Fibroblast of lung (primary cell): ENCODE data around the gene SDK2. TPM values are rescaled to one million over a fixed set of nuclear protein-coding genes. Genes with fewer than 3 reads are reported as not detected.

Experiments used
- DNase-seq, 2 donors: peaks; one replicate each; pipeline versions ENCODE4 v3.0.0 to v3.0.0-alpha.2; 2010; ENCODE audit warnings: low read depth in 2 of 2
- H2AFZ ChIP-seq: 2 replicates; pipeline ENCODE4 v1.5.1; 2012; ENCODE audit warnings: low read length, control low read depth, inconsistent platforms
- H3K27ac ChIP-seq: 2 replicates; pipeline ENCODE4 v1.5.1; 2011; ENCODE audit warnings: low read length, control low read depth; ENCODE audit not compliant: insufficient read depth
- H3K27me3 ChIP-seq: 2 replicates; pipeline ENCODE4 v1.5.1; 2011; ENCODE audit warnings: mild to moderate bottlenecking, low read length; ENCODE audit not compliant: control insufficient read depth, insufficient read depth
- H3K36me3 ChIP-seq: 2 replicates; pipeline ENCODE4 v1.5.1; 2011; ENCODE audit warnings: low read length; ENCODE audit not compliant: control insufficient read depth, insufficient read depth
- H3K4me1 ChIP-seq: 2 replicates; pipeline ENCODE4 v1.5.1; 2011; ENCODE audit warnings: low read length; ENCODE audit not compliant: control insufficient read depth, insufficient read depth; ENCODE audit errors: extremely low read depth
- H3K4me2 ChIP-seq: 2 replicates; pipeline ENCODE4 v1.5.1; 2011; ENCODE audit warnings: low read length, control low read depth; ENCODE audit not compliant: insufficient read depth; ENCODE audit errors: extremely low read depth
- H3K4me3 ChIP-seq, 4 experiments: fragments of 200-600 bp in 1 of 4; sonication (generic) in 1 of 4; replicated peaks in 1 of 4; 2 replicates each; pipeline ENCODE4 v1.5.1; 2011 to 2016; ENCODE audit warnings: low read length in 4 of 4, low read depth in 3 of 4, mild to moderate bottlenecking in 3 of 4, control low read depth in 2 of 4, inconsistent platforms in 1 of 4, mixed read lengths in 1 of 4; ENCODE audit not compliant: insufficient read depth in 1 of 4; ENCODE audit errors: control extremely low read depth in 1 of 4
- H3K79me2 ChIP-seq: 2 replicates; pipeline ENCODE4 v1.5.1; 2012; ENCODE audit warnings: mild to moderate bottlenecking, low read length, inconsistent platforms; ENCODE audit not compliant: control insufficient read depth, insufficient read depth
- H3K9ac ChIP-seq: 2 replicates; pipeline ENCODE4 v1.5.1; 2011; ENCODE audit warnings: mild to moderate bottlenecking, low read length, control low read depth; ENCODE audit not compliant: insufficient read depth
- H3K9me3 ChIP-seq: 2 replicates; pipeline ENCODE4 v1.5.1; 2012; ENCODE audit warnings: low read depth, low read length; ENCODE audit not compliant: control insufficient read depth, insufficient read depth
- H4K20me1 ChIP-seq: 2 replicates; pipeline ENCODE4 v1.5.1; 2011; ENCODE audit warnings: low read length; ENCODE audit not compliant: control insufficient read depth, insufficient read depth; ENCODE audit errors: extremely low read depth
- CTCF ChIP-seq, 2 donors: IDR thresholded peaks in 1 of 2; conservative IDR thresholded peaks in 1 of 2; 1 replicate in 1 of 2; 2 replicates in 1 of 2; pipeline ENCODE4 v1.5.1; 2011 to 2012; ENCODE audit warnings: low read length in 2 of 2, control low read depth in 1 of 2, inconsistent platforms in 1 of 2, low read depth in 1 of 2, mild to moderate bottlenecking in 1 of 2
- EZH2 ChIP-seq: IDR thresholded peaks from 2 replicates; pipeline ENCODE4 v1.5.1; 2012; ENCODE audit warnings: low read length, control low read depth, mild to moderate bottlenecking; ENCODE audit errors: missing control alignments
- polyA plus RNA-seq, 2 donors: library from polyadenylated mRNA; depleted of rRNA in 1 of 2; stranded (reverse) in 1 of 2; unstranded in 1 of 2; fragments of >200 nt; gene quantifications; 2 replicates each; pipeline ENCODE4 v1.2.1, GENCODE V29; 2011 to 2012; ENCODE audit warnings: missing spikeins in 1 of 2
- total RNA-seq: library from RNA; depleted of rRNA; stranded (reverse); fragments of >200 nt; gene quantifications from 2 replicates; pipeline ENCODE4 v1.2.1, GENCODE V29; 2014

SDK2 gene
- total and polyA plus RNA-seq, 2 donors (not counting 1 experiment from before 2014, with no cell fraction given), result under 0.01 to 0.01 TPM

GRCh38 chr17:73643001-73643851, 1.0 kb downstream of the SDK2 start:
- Histone ChIP-seq H3K4me2 (peak overlapping the region; percentile 35), H3K9me3 (no peaks in the 10 kb centered on the region), H3K4me3 (peak overlapping the region in 1 of 4 experiments; percentile 16)

GRCh38 chr17:73642659-73643000, 1.6 kb downstream of the SDK2 start:
- no peak overlapping the region for H3K4me3 ChIP-seq
- H3K27ac ChIP-seq, result no peak overlapping the region
- TF ChIP-seq CTCF (conservative IDR thresholded peaks at IDR 0.05 in 1 of 2, IDR thresholded peaks at IDR 0.05 in 1 of 2; ENCODE audit: low read depth in 1 of 2, low read length in 2 of 2) (no peak), EZH2 (no peak)
- H3K9me3 ChIP-seq, result no peaks in the 10 kb centered on the region
- H3K4me1 ChIP-seq, result no peaks in the 10 kb centered on the region
- peaks cover 5% of the 10 kb centered on the region for H3K27me3 ChIP-seq
- no peaks in the 10 kb centered on the region for H3K79me2 ChIP-seq
- no peak overlapping the region for H2AFZ ChIP-seq
- no peak overlapping the region for H3K9ac ChIP-seq
- no peak overlapping the region for H3K4me2 ChIP-seq
- H3K36me3 ChIP-seq, result no peaks in the 10 kb centered on the region
- H4K20me1 ChIP-seq, result no peaks in the 10 kb centered on the region
- no peak for DNase-seq

More at GRCh38 chr17:73643001-73643851, 1.0 kb downstream of the SDK2 start:
- H3K27me3 ChIP-seq, result peaks cover 5% of the 10 kb centered on the region
- TF ChIP-seq EZH2, result no peak
- peak in 1 of 2 donors; percentile 39 for TF ChIP-seq CTCF (conservative IDR thresholded peaks at IDR 0.05 in 1 of 2, IDR thresholded peaks at IDR 0.05 in 1 of 2; ENCODE audit: low read depth in 1 of 2, low read length in 2 of 2)
- no peak overlapping the region for H3K27ac ChIP-seq
- no peaks in the 10 kb centered on the region for H3K4me1 ChIP-seq
- no peaks in the 10 kb centered on the region for H4K20me1 ChIP-seq
- no peak overlapping the region for H2AFZ ChIP-seq
- no peaks in the 10 kb centered on the region for H3K79me2 ChIP-seq
- peak in 1 of 2 donors; percentile 4 for DNase-seq
- H3K36me3 ChIP-seq, result no peaks in the 10 kb centered on the region
- no peak overlapping the region for H3K9ac ChIP-seq

- H3K27ac ChIP-seq, result no peak overlapping the region
- H4K20me1 ChIP-seq, result no peaks in the 10 kb centered on the region
- no peak overlapping the region for H3K4me3 ChIP-seq
- H2AFZ ChIP-seq, result no peak overlapping the region
- no peaks in the 10 kb centered on the region for H3K9me3 ChIP-seq
- H3K27me3 ChIP-seq, result peaks cover 5% of the 10 kb centered on the region
- H3K9ac ChIP-seq, result no peak overlapping the region
- H3K4me2 ChIP-seq, result no peak overlapping the region
- no peaks in the 10 kb centered on the region for H3K36me3 ChIP-seq
- no peaks in the 10 kb centered on the region for H3K79me2 ChIP-seq
- DNase-seq, result no peak
- TF ChIP-seq CTCF (conservative IDR thresholded peaks at IDR 0.05 in 1 of 2, IDR thresholded peaks at IDR 0.05 in 1 of 2; ENCODE audit: low read depth in 1 of 2, low read length in 2 of 2) (no peak), EZH2 (no peak)
- no peaks in the 10 kb centered on the region for H3K4me1 ChIP-seq
Measured at GRCh38 chr17:73641826-73642600, 2.2 kb downstream of the SDK2 start.
